Vagina (tissue), 2 donors: ENCODE data around the gene NFIB. TPM values are rescaled to one million over a fixed set of nuclear protein-coding genes. Genes with fewer than 3 reads are reported as not detected.

Experiments
- DNase-seq, 2 donors: peaks; one replicate each; pipeline ENCODE4 v3.0.0-alpha.2; 2017; ENCODE audit errors: extremely low spot score in 2 of 2
- H3K27ac ChIP-seq: fragments of 200-600 bp; sonication (generic); one replicate; pipeline ENCODE4 v1.5.1; 2019
- H3K27me3 ChIP-seq: fragments of 200-600 bp; sonication (generic); one replicate; pipeline ENCODE4 v1.5.1; 2019
- H3K36me3 ChIP-seq, 2 donors: fragments of 200-600 bp; sonication (generic); one replicate each; pipeline ENCODE4 v1.5.1; 2017 to 2019
- H3K4me1 ChIP-seq: fragments of 200-600 bp; sonication (generic); one replicate; pipeline ENCODE4 v1.5.1; 2019
- H3K4me3 ChIP-seq, 2 donors: fragments of 200-600 bp; sonication (generic); 1 replicate in 1 of 2; 2 replicates in 1 of 2; pipeline ENCODE4 v1.5.1; 2016 to 2019
- H3K9me3 ChIP-seq: fragments of 200-600 bp; sonication (generic); one replicate; pipeline ENCODE4 v1.5.1; 2019
- POLR2A ChIP-seq, 2 donors: fragments of 450-650 bp; IDR thresholded peaks; one replicate each; pipeline ENCODE4 v1.6.1; 2017; ENCODE audit warnings: antibody characterized with exemption in 2 of 2, mild to moderate bottlenecking in 2 of 2, moderate library complexity in 2 of 2
- POLR2AphosphoS5 ChIP-seq, 2 donors: sonication (generic); formaldehyde crosslinking; IDR thresholded peaks; one replicate each; pipeline ENCODE4 v1.9.0; 2017; ENCODE audit warnings: antibody characterized with exemption in 2 of 2, mild to moderate bottlenecking in 2 of 2, low read depth in 1 of 2; ENCODE audit not compliant: insufficient read depth in 1 of 2
- intact Hi-C: fragments of 100-400 bp; cut with DNase I; formaldehyde crosslinking; loops from one replicate; pipeline ENCODE4 v1.15.1; 2023
- total RNA-seq: library from RNA; depleted of rRNA; stranded (reverse); fragments of >200 nt; gene quantifications from one replicate; pipeline ENCODE4 v1.2.3, GENCODE V29; 2016
- TF ChIP-seq, protein P1 (sequence below), 3 experiments: fragments of 450-650 bp in 2 of 3; fragments of 200-600 bp in 1 of 3; sonication (generic) in 1 of 3; IDR thresholded peaks; one replicate each; pipeline ENCODE4 v1.5.1; 2017 to 2019; ENCODE audit warnings: antibody characterized with exemption in 3 of 3, mild to moderate bottlenecking in 2 of 3, moderate library complexity in 2 of 3

Gene NFIB
- total RNA-seq, 1 donor from 2014 or later: 73.4 TPM

DNA sequence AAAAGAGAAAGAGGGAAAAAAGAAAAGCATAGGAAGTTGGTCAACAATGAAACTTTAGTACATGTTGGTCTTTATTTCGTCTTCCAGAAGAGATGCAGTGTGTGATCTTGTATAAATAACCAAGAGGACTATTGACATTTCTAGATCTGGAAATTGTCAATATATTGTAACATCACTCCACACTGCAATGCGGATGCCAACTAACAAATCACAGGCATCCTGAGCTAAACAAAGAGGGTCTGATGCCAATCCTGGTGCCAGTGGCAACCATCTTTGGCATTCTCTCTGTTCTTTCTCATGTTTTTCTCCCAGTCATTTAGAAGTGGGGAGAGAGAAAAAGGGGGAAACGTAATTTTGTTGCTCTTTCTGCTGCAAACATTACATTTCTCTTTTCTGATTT is 9.7 kb downstream of the NFIB start:
- intact Hi-C loops: no loop called here
- TF ChIP-seq, protein P1, sequence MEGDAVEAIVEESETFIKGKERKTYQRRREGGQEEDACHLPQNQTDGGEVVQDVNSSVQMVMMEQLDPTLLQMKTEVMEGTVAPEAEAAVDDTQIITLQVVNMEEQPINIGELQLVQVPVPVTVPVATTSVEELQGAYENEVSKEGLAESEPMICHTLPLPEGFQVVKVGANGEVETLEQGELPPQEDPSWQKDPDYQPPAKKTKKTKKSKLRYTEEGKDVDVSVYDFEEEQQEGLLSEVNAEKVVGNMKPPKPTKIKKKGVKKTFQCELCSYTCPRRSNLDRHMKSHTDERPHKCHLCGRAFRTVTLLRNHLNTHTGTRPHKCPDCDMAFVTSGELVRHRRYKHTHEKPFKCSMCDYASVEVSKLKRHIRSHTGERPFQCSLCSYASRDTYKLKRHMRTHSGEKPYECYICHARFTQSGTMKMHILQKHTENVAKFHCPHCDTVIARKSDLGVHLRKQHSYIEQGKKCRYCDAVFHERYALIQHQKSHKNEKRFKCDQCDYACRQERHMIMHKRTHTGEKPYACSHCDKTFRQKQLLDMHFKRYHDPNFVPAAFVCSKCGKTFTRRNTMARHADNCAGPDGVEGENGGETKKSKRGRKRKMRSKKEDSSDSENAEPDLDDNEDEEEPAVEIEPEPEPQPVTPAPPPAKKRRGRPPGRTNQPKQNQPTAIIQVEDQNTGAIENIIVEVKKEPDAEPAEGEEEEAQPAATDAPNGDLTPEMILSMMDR (IDR thresholded peaks at IDR 0.05): no peak
- TF ChIP-seq POLR2A (IDR thresholded peaks at IDR 0.05) (no peak), POLR2AphosphoS5 (IDR thresholded peaks at IDR 0.05; ENCODE audit: insufficient read depth in 1 of 2, low read depth in 1 of 2) (no peak)
- H3K4me3 ChIP-seq: no peak overlapping the region
- H3K4me1 ChIP-seq: peaks cover 32% of the 10 kb centered on the region
- no peaks in the 10 kb centered on the region for H3K27me3 ChIP-seq
- no peak for DNase-seq
- H3K27ac ChIP-seq: no peak overlapping the region
- H3K9me3 ChIP-seq: no peaks in the 10 kb centered on the region
- no peaks in the 10 kb centered on the region for H3K36me3 ChIP-seq

DNA sequence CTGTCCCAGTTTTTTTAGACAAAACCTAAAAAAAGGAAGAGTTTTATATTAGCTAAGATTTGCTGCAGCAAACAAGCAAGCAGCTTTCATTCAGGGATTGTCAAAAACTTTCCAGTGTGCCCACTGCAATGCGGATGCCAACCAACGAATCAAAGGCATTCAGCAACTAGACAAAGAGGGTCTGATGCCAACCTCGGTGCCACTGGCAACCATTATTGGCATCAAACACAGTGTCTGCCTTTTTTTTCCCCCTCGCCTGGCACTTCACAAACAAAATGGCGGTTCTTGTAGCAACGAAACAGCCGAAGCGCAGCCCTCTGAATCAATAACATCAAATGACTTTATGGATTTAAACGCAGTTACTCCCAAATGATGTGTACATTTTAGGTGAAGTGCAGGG is 10.4 kb downstream of the NFIB start:
- H3K27ac ChIP-seq: no peak overlapping the region
- DNase-seq: no peak

DNA sequence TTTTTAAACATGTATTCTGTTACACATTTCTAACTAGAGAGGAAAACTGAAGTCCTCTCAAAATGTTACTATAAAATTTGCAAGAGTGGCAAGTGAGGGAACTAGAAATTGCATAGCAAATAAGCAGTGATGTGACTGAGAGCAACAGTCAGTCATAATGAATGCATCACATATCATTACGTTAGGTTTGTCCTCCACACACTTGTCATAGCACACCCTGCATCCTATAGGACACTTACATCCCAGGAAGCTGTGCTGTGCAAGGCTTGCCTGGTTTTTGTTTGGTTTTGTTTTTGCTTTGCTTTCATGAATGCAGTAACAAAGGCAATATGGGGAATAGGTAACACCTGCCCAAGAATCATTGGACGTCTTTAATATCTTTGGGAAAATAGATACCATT is 10.8 kb downstream of the NFIB start:
- no peak overlapping the region for H3K27ac ChIP-seq
- H3K36me3 ChIP-seq: no peaks in the 10 kb centered on the region
- H3K9me3 ChIP-seq: no peaks in the 10 kb centered on the region
- TF ChIP-seq POLR2AphosphoS5 (IDR thresholded peaks at IDR 0.05; ENCODE audit: insufficient read depth in 1 of 2, low read depth in 1 of 2) (no peak), POLR2A (IDR thresholded peaks at IDR 0.05) (no peak)
- TF ChIP-seq, protein P1 (IDR thresholded peaks at IDR 0.05): no peak
- no peak overlapping the region for H3K4me3 ChIP-seq
- intact Hi-C loops: no loop called here
- no peaks in the 10 kb centered on the region for H3K27me3 ChIP-seq
- peaks cover 39% of the 10 kb centered on the region for H3K4me1 ChIP-seq
- no peak for DNase-seq

More for the DNA sequence above, 10.4 kb downstream of the NFIB start:
- intact Hi-C loops: no loop called here
- Histone ChIP-seq H3K9me3 (no peaks in the 10 kb centered on the region), H3K4me3 (no peak overlapping the region), H3K36me3 (no peaks in the 10 kb centered on the region), H3K27me3 (no peaks in the 10 kb centered on the region), H3K4me1 (peaks cover 39% of the 10 kb centered on the region)
- TF ChIP-seq POLR2AphosphoS5 (IDR thresholded peaks at IDR 0.05; ENCODE audit: insufficient read depth in 1 of 2, low read depth in 1 of 2) (no peak), POLR2A (IDR thresholded peaks at IDR 0.05) (no peak)
- TF ChIP-seq, protein P1 (IDR thresholded peaks at IDR 0.05): no peak

DNA sequence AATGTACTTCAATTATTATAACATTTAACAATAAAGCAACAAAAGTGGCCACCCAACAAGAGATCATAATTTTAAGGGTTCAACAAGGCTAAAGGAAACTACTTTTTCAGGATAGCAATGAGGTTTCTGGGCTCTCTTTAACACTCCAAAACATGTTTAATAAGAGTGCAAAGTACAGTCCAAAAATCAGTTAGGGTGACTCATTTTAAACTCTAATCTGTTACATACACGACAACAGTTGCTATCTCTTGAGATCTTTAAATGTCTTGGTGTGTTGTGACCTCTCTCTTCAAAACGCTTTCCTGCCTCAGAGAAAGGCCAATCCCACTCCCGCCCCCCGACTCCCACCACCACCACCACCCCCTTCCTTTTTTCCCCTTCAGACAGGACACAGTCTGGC is 11.5 kb downstream of the NFIB start:
- Histone ChIP-seq H3K27ac (no peak overlapping the region), H3K27me3 (no peaks in the 10 kb centered on the region), H3K4me1 (peaks cover 37% of the 10 kb centered on the region), H3K4me3 (no peak overlapping the region), H3K9me3 (no peaks in the 10 kb centered on the region), H3K36me3 (no peaks in the 10 kb centered on the region)
- DNase-seq: no peak
- intact Hi-C loops: no loop called here
- TF ChIP-seq, protein P1 (IDR thresholded peaks at IDR 0.05): no peak
- TF ChIP-seq POLR2AphosphoS5 (IDR thresholded peaks at IDR 0.05; ENCODE audit: insufficient read depth in 1 of 2, low read depth in 1 of 2): no peak
- no peak for TF ChIP-seq POLR2A (IDR thresholded peaks at IDR 0.05)

DNA sequence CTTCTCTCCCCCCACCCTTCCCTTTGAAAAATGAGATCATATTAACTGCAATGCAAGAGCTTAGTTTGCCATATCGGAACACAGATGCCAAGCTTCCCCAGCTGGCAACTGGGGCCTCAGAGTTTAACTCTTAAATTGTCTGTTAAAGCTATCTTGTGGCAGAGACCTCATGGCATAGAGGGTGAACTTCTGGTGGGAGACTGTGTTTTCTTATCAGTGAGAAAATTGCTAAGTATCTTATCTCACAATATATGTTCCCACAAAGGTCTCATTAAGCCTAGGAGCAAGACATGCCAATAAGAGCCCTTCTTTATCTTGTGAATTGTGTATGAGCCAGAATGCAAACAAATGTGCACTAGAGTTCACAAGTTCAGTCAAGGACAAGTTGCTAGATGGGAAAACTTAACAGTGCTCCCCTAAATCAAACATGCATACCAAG is 12.3 kb downstream of the NFIB start:
- Histone ChIP-seq H3K36me3 (no peaks in the 10 kb centered on the region), H3K9me3 (no peaks in the 10 kb centered on the region), H3K4me1 (peaks cover 37% of the 10 kb centered on the region), H3K4me3 (no peak overlapping the region), H3K27me3 (no peaks in the 10 kb centered on the region), H3K27ac (no peak overlapping the region)
- intact Hi-C loops: no loop called here
- no peak for DNase-seq
- TF ChIP-seq, protein P1 (IDR thresholded peaks at IDR 0.05): no peak
- TF ChIP-seq POLR2AphosphoS5 (IDR thresholded peaks at IDR 0.05; ENCODE audit: insufficient read depth in 1 of 2, low read depth in 1 of 2) (no peak), POLR2A (IDR thresholded peaks at IDR 0.05) (no peak)
